Measurements from ENCODE around the gene CMTM4.

GRCh38 chr16:66658860-66659190 is 37.7 kb downstream of the CMTM4 start:
- no peak for TF ChIP-seq MAX (IDR thresholded peaks at IDR 0.05)
- TF ChIP-seq CREB1 (IDR thresholded peaks at IDR 0.05), result no peak
- no peak for TF ChIP-seq ASH2L (IDR thresholded peaks at IDR 0.05; ENCODE audit: low read length)
- TF ChIP-seq POLR2AphosphoS5 (IDR thresholded peaks at IDR 0.05; ENCODE audit: low read depth, low read length), result no peak
- TF ChIP-seq RNF2 (IDR thresholded peaks at IDR 0.05; ENCODE audit: borderline replicate concordance, low read depth, low read length, missing control alignments, poor library complexity, severe bottlenecking), result no peak
- TF ChIP-seq JUN (IDR thresholded peaks at IDR 0.05; ENCODE audit: low read depth, low read length), result no peak
- no peak for TF ChIP-seq RBBP5 (IDR thresholded peaks at IDR 0.05; ENCODE audit: borderline replicate concordance, low read depth, low read length)
- no peak for TF ChIP-seq MAFK (IDR thresholded peaks at IDR 0.05; ENCODE audit: low read depth, low read length)
- TF ChIP-seq YY1 (IDR thresholded peaks at IDR 0.05; ENCODE audit: low read depth, low read length), result no peak
- no peak for TF ChIP-seq SRF (IDR thresholded peaks at IDR 0.05; ENCODE audit: low read depth, low read length)

All from H1 (cell line).